A549 (cell line): ENCODE data around the gene GBX2. TPM values are rescaled to one million over a fixed set of nuclear protein-coding genes. Genes with fewer than 3 reads are reported as not detected.

Source experiments
- ATAC-seq, 2 experiments: fragments of 200-7000 bp in 1 of 2; fragments of >200 bp in 1 of 2; cut with Nextera tagmentation in 1 of 2; cut with Tn5 transposase in 1 of 2; 3 replicates each; pipeline versions ENCODE4 v1.8.0 to v1.9.1; 2018 to 2020; ENCODE audit warnings: mild to moderate bottlenecking in 1 of 2, moderate library complexity in 1 of 2
- CTCF ChIA-PET: fragments of 300-600 bp; sonication (Branson Sonifier 250); formaldehyde crosslinking; extraction: SDS; loops from one replicate; lab custom pipeline; 2021; ENCODE audit warnings: antibody characterized with exemption, inconsistent platforms; lab: Yijun Ruan, JAX
- POLR2A ChIA-PET: fragments of 350-600 bp; formaldehyde crosslinking; extraction: SDS; loops from one replicate; lab custom pipeline; 2021; ENCODE audit warnings: antibody characterized with exemption, inconsistent platforms; lab: Yijun Ruan, JAX
- DNase-seq, 2 experiments: peaks; one replicate each; pipeline versions ENCODE4 v3.0.0 to v3.0.0-alpha.2; 2011 to 2016; ENCODE audit warnings: low read depth in 1 of 2, low spot score in 1 of 2
- FAIRE-seq: peaks from 2 replicates; lab custom pipeline; 2011; peaks lifted over from hg19 to GRCh38; lab: Jason Lieb, UNC
- H3K27ac ChIP-seq, 2 experiments: fragments of >200 bp; sonication (Bioruptor Twin); formaldehyde crosslinking; 3 replicates each; pipeline ENCODE4 v1.5.1; 2016 to 2017
- H3K4me1 ChIP-seq: fragments of >200 bp; sonication (Bioruptor Twin); formaldehyde crosslinking; 3 replicates; pipeline ENCODE4 v1.6.1; 2016
- H3K4me2 ChIP-seq: fragments of >200 bp; sonication (Bioruptor Twin); formaldehyde crosslinking; 3 replicates; pipeline ENCODE4 v1.6.1; 2016
- H3K4me3 ChIP-seq: fragments of >200 bp; sonication (Bioruptor Twin); formaldehyde crosslinking; 3 replicates; pipeline ENCODE4 v1.5.1; 2016
- H3K9me3 ChIP-seq: fragments of >200 bp; sonication (Bioruptor Twin); formaldehyde crosslinking; 3 replicates; pipeline ENCODE4 v1.6.1; 2016
- BCL3 ChIP-seq: fragments of >200 bp; sonication (Bioruptor Twin); formaldehyde crosslinking; IDR thresholded peaks from 3 replicates; pipeline ENCODE4 v1.6.1; 2016
- CBX8 ChIP-seq: fragments of 200-600 bp; sonication (generic); IDR thresholded peaks from 2 replicates; pipeline ENCODE4 v1.6.1; 2016
- CEBPB ChIP-seq, 2 experiments: fragments of >200 bp in 1 of 2; sonication (Bioruptor Twin) in 1 of 2; formaldehyde crosslinking in 1 of 2; IDR thresholded peaks; 2 replicates each; pipeline ENCODE4 v1.6.1; 2012 to 2016
- CHD2 ChIP-seq: fragments of 150-350 bp; IDR thresholded peaks from 2 replicates; pipeline ENCODE4 v1.6.1; 2014; ENCODE audit warnings: low read length; ENCODE audit not compliant: partially characterized antibody
- ESRRA ChIP-seq: fragments of 150-350 bp; IDR thresholded peaks from 2 replicates; pipeline ENCODE4 v1.6.1; 2014; ENCODE audit warnings: mild to moderate bottlenecking, low read length, borderline replicate concordance
- FOXS1 ChIP-seq: fragments of 250-450 bp; sonication (Bioruptor Pico); IDR thresholded peaks from 2 replicates; pipeline ENCODE4 v1.5.0; 2020; ENCODE audit warnings: mild to moderate bottlenecking, moderate library complexity
- HES2 ChIP-seq: fragments of >200 bp; sonication (Bioruptor Twin); formaldehyde crosslinking; IDR thresholded peaks from 2 replicates; pipeline ENCODE4 v1.6.1; 2016
- HMGXB4 ChIP-seq: fragments of 250-450 bp; sonication (Bioruptor Pico); IDR thresholded peaks from 2 replicates; pipeline ENCODE4 v1.5.0; 2021; ENCODE audit warnings: mild to moderate bottlenecking, moderate library complexity, borderline replicate concordance
- HOXB13 ChIP-seq: fragments of 250-450 bp; sonication (Bioruptor Pico); IDR thresholded peaks from 2 replicates; pipeline ENCODE4 v1.5.0; 2020; ENCODE audit warnings: low read depth, mild to moderate bottlenecking, moderate library complexity
- KDM1A ChIP-seq: fragments of 200-600 bp; sonication (generic); IDR thresholded peaks from 2 replicates; pipeline ENCODE4 v1.6.1; 2016; ENCODE audit warnings: low read depth, mild to moderate bottlenecking
- MAFK ChIP-seq: fragments of 450-650 bp; IDR thresholded peaks from 2 replicates; pipeline ENCODE4 v1.6.1; 2014; ENCODE audit not compliant: partially characterized antibody
- MAX ChIP-seq: IDR thresholded peaks from 2 replicates; pipeline ENCODE4 v1.6.1; 2012
- NFE2L2 ChIP-seq: fragments of 150-350 bp; conservative IDR thresholded peaks from 2 replicates; pipeline ENCODE4 v1.6.1; 2014; ENCODE audit warnings: low read length
- RCOR1 ChIP-seq: fragments of 150-350 bp; IDR thresholded peaks from 2 replicates; pipeline ENCODE4 v1.6.1; 2014; ENCODE audit warnings: antibody characterized with exemption, low read length, low read depth
- TFCP2L1 ChIP-seq: fragments of 250-450 bp; sonication (Bioruptor Pico); IDR thresholded peaks from 2 replicates; pipeline ENCODE4 v1.5.0; 2021; ENCODE audit warnings: mild to moderate bottlenecking
- ZC3H11A ChIP-seq: fragments of 450-650 bp; IDR thresholded peaks from 2 replicates; pipeline ENCODE4 v1.6.1; 2014; ENCODE audit warnings: antibody characterized with exemption, mild to moderate bottlenecking
- ZNF302 ChIP-seq: fragments of 250-450 bp; sonication (Bioruptor Pico); IDR thresholded peaks from 2 replicates; pipeline ENCODE4 v1.9.0; 2021; ENCODE audit warnings: inconsistent platforms, mild to moderate bottlenecking, moderate library complexity
- WGBS: methylation state at CpG from one replicate; pipeline ENCODE4 v1.1.6; 2017; ENCODE audit errors: missing lambda C conversion rate; 5-methylcytosine and 5-hydroxymethylcytosine counted together
- polyA plus RNA-seq, 4 experiments: library from polyadenylated mRNA; depleted of rRNA in 3 of 4; stranded (reverse); fragments of >200 nt; fragmentation: RNase III in 1 of 4; extraction: RNeasy Plus Mini Kit Qiagen cat#74134 plus additional on column Dnase treatment in 1 of 4; gene quantifications; 2 replicates in 3 of 4; 3 replicates in 1 of 4; pipeline ENCODE4 v1.2.3, GENCODE V29; 2011 to 2017

The GBX2 gene
- polyA plus RNA-seq, 2 of the 4 experiments (the other 2 are of a cell fraction) = 1.2 to 1.9 TPM

- Histone ChIP-seq H3K4me1 (no peaks in the 10 kb centered on the region), H3K9me3 (no peaks in the 10 kb centered on the region), H3K4me3 (no peak overlapping the region), H3K4me2 (no peak overlapping the region)
- CTCF ChIA-PET = interaction anchor here (1.0 kb wide), 1 partner anchor 381 kb away, joined by 3 read pairs; no protein-coding TSS in a partner anchor
- 87% methylated on average over 17 of the region's 22 CpGs for WGBS
- no peak for ATAC-seq
- TF ChIP-seq NFE2L2 (no peak), ZC3H11A (no peak), HOXB13 (CRISPR knock-in tag) (no peak), HMGXB4 (CRISPR knock-in tag) (no peak), FOXS1 (CRISPR knock-in tag) (no peak), RCOR1 (no peak), CHD2 (no peak), ESRRA (no peak), HES2 (no peak), MAFK (no peak), ZNF302 (CRISPR knock-in tag) (no peak)
- TF ChIP-seq, all 56 proteins: peak for 0
- H3K27ac ChIP-seq = peak overlapping the region in 1 of 2 experiments; percentile 22; a peak in 1 of 6 replicates
- DNase-seq = no peak
- POLR2A ChIA-PET = interaction anchor here (0.6 kb wide), 1 partner anchor 18 kb away, joined by 3 read pairs; no protein-coding TSS in a partner anchor
- FAIRE-seq = no peak
Measured at GRCh38 chr2:236160366-236161081, 7.7 kb downstream of the GBX2 start.

GRCh38 chr2:236159778-236160170, 8.4 kb downstream of the GBX2 start:
- H3K27ac ChIP-seq = no peak overlapping the region
- WGBS = 87% methylated on average over 13 of the region's 33 CpGs
- no peak for ATAC-seq
- no peak overlapping the region for H3K4me2 ChIP-seq
- no peak for FAIRE-seq
- DNase-seq = no peak
- CTCF ChIA-PET = interaction anchor here (1.0 to 2.5 kb wide), 2 partner anchors 21 to 381 kb away, joined by 3 to 6 read pairs; no protein-coding TSS in a partner anchor
- no peaks in the 10 kb centered on the region for H3K4me1 ChIP-seq
- no peak overlapping the region for H3K4me3 ChIP-seq
- TF ChIP-seq KDM1A (no peak), MAX (no peak), BCL3 (no peak)
- TF ChIP-seq, all 56 proteins: peak for 0
- POLR2A ChIA-PET = no interaction called here
- H3K9me3 ChIP-seq = no peaks in the 10 kb centered on the region

- FAIRE-seq (no peak), DNase-seq (no peak), ATAC-seq (no peak)
- Histone ChIP-seq H3K4me2 (no peak overlapping the region), H3K9me3 (no peaks in the 10 kb centered on the region), H3K4me3 (no peak overlapping the region), H3K27ac (no peak overlapping the region), H3K4me1 (no peaks in the 10 kb centered on the region)
- 90% methylated on average over 42 of the region's 45 CpGs for WGBS
- TF ChIP-seq TFCP2L1 (CRISPR knock-in tag) (no peak), CBX8 (no peak), CHD2 (no peak), CEBPB (IDR thresholded peaks at IDR 0.05) (no peak), FOXS1 (CRISPR knock-in tag) (no peak)
- POLR2A ChIA-PET = no interaction called here
- CTCF ChIA-PET = interaction anchor here (1.3 to 2.5 kb wide), 2 partner anchors 11 to 22 kb away, joined by 4 to 6 read pairs; no protein-coding TSS in a partner anchor
Measured at GRCh38 chr2:236158969-236159777, 9.0 kb downstream of the GBX2 start.
